Measurements from ENCODE around the gene EFR3B. TPM values are rescaled to one million over a fixed set of nuclear protein-coding genes. Genes with fewer than 3 reads are reported as not detected.

EFR3B gene
- total and polyA plus RNA-seq, 2 of the 4 experiments (the other 2 are of a cell fraction) = 0.38 to 0.90 TPM

DNA sequence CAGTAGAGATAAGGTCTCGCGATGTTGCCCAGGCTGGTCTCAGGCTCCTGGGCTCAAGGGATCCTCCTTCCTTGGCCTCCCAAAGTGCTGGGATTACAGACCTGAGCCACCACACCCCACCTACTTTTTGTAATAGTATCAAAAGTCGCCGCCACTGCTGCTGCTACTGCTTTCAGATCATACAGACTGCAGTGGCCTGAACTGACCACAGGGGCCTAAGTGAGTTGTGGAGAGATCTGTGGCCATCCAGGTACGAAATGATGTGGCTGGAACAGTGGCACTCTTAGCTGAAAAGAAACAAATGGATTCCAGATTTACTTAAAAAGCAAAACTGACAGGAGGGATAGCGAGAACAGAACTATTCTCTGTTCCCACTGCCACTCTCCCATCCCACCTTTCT, 159.4 kb downstream of the EFR3B start:
- Histone ChIP-seq H2BK5ac (ENCODE audit: low read depth, low read length, poor library complexity, severe bottlenecking) (no peak overlapping the region), H3K4me1 (ENCODE audit: control insufficient read depth, insufficient read depth, low read length) (peaks cover 1% of the 10 kb centered on the region; the same call in 1 of the 2 replicates), H4K5ac (ENCODE audit: low read depth, low read length) (no peak overlapping the region), H2BK120ac (ENCODE audit: low read depth, low read length) (no peak overlapping the region), H3K27ac (ENCODE audit: insufficient read depth, low read length) (no peak overlapping the region), H3K4ac (ENCODE audit: low read depth, low read length) (no peak overlapping the region), H2BK20ac (ENCODE audit: low read depth, low read length) (no peak overlapping the region), H4K20me1 (ENCODE audit: insufficient read depth, low read length) (no peaks in the 10 kb centered on the region), H3K18ac (ENCODE audit: low read depth, low read length) (no peak overlapping the region), H3K23ac (ENCODE audit: low read depth, low read length) (no peak overlapping the region), H3K27me3 (ENCODE audit: control insufficient read depth, insufficient read depth, low read length) (no peaks in the 10 kb centered on the region; the same call in 1 of the 2 replicates), H3K79me1 (ENCODE audit: low read depth in 1 of 2, low read length in 2 of 2) (no peaks in the 10 kb centered on the region), H3K9me1 (ENCODE audit: insufficient read depth, low read length) (no peaks in the 10 kb centered on the region), H3K56ac (ENCODE audit: extremely low read depth, insufficient read depth, low read length) (no peak overlapping the region), H3K4me2 (ENCODE audit: low read depth, low read length) (no peak overlapping the region), H4K8ac (ENCODE audit: low read depth in 2 of 2, low read length in 2 of 2) (no peak overlapping the region), H3K9ac (ENCODE audit: low read depth, low read length) (no peak overlapping the region), H3K4me3 (ENCODE audit: insufficient read depth, low read depth, low read length) (no peak overlapping the region), H2AFZ (replicated peaks; ENCODE audit: low read length, poor library complexity) (no peak overlapping the region), H3K36me3 (ENCODE audit: control insufficient read depth, insufficient read depth, low read length) (no peaks in the 10 kb centered on the region), H2BK15ac (ENCODE audit: low read depth, low read length) (no peak overlapping the region), H2AK9ac (replicated peaks; ENCODE audit: low read depth, low read length, poor library complexity) (no peak overlapping the region), H4K91ac (ENCODE audit: insufficient read depth, low read depth, low read length) (no peak overlapping the region), H3K14ac (replicated peaks; ENCODE audit: low read depth, low read length) (no peak overlapping the region), H3K9me3 (ENCODE audit: control insufficient read depth, insufficient read depth, low read length) (no peaks in the 10 kb centered on the region), H2AK5ac (ENCODE audit: low read depth, low read length) (no peak overlapping the region)
- DNase-seq (no peak), ATAC-seq (ENCODE audit: low read depth) (peak; percentile 48; the same call in 1 of the 2 replicates)
- BruUV-seq (replicated peaks) = no TSS peak
- TF ChIP-seq USF2 (IDR thresholded peaks at IDR 0.05; ENCODE audit: low read depth, low read length) = no peak
- TF ChIP-seq, protein P1, sequence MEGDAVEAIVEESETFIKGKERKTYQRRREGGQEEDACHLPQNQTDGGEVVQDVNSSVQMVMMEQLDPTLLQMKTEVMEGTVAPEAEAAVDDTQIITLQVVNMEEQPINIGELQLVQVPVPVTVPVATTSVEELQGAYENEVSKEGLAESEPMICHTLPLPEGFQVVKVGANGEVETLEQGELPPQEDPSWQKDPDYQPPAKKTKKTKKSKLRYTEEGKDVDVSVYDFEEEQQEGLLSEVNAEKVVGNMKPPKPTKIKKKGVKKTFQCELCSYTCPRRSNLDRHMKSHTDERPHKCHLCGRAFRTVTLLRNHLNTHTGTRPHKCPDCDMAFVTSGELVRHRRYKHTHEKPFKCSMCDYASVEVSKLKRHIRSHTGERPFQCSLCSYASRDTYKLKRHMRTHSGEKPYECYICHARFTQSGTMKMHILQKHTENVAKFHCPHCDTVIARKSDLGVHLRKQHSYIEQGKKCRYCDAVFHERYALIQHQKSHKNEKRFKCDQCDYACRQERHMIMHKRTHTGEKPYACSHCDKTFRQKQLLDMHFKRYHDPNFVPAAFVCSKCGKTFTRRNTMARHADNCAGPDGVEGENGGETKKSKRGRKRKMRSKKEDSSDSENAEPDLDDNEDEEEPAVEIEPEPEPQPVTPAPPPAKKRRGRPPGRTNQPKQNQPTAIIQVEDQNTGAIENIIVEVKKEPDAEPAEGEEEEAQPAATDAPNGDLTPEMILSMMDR (conservative IDR thresholded peaks at IDR 0.05; ENCODE audit: low read depth, low read length) = 0 out of 2 replicates have a peak, but pooled peaks have one; percentile 18
- ChIA-PET POLR2A (ENCODE audit: unreplicated experiment) (no interaction called here), CTCF (no interaction called here)
- in situ Hi-C loops (cut with MboI; ENCODE audit: low sequenced_read_pairs) = no loop called here
- WGBS, 2 experiments (ENCODE audit: extremely low coverage in 2 of 2, insufficient read length in 1 of 2) = no CpG with 5 or more reads among the region's 6 CpGs
- intact Hi-C loops (cut with micrococcal nuclease) = no loop called here
- dilution Hi-C loops (cut with HindIII; ENCODE audit: low sequenced_read_pairs, unreplicated experiment) = no loop called here

Data from IMR-90 (cell line).